Erythroblast (primary cell): Measurements from ENCODE around the gene JAKMIP3.

Experiments
- DNase-seq, 2 experiments: peaks; one replicate each; lab custom pipeline; 2025; lab: John Stamatoyannopoulos, UW
- GATA1 ChIP-seq: IDR thresholded peaks from 2 replicates; pipeline ENCODE4 v1.6.1; 2011; ENCODE audit warnings: low read depth, mild to moderate bottlenecking, control low read depth, low read length, moderate library complexity
- POLR2A ChIP-seq: IDR thresholded peaks from 2 replicates; pipeline ENCODE4 v1.6.1; 2011; ENCODE audit warnings: mild to moderate bottlenecking, low read length

JAKMIP3 gene

DNA sequence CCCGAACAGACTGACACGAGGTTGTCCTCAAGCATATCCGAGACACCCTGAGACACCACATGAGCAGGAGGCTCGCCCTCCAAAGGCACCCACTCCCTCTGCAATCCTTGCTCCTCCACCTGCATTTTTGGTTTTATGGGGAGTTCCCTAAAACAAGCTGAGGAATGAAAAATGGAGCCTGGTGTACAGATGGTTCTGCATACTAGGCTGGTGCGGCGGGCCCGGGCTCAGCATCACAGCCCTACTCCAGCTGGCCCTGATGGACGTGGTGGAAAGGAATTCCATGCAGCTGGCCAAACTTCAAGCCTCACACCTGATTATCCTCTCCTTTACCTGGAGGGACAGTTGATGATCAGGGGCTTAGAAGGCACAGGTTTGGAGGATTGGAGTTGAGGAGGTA lies 30.3 kb upstream of the JAKMIP3 start:
- TF ChIP-seq GATA1: no peak
- no peak for TF ChIP-seq POLR2A

DNA sequence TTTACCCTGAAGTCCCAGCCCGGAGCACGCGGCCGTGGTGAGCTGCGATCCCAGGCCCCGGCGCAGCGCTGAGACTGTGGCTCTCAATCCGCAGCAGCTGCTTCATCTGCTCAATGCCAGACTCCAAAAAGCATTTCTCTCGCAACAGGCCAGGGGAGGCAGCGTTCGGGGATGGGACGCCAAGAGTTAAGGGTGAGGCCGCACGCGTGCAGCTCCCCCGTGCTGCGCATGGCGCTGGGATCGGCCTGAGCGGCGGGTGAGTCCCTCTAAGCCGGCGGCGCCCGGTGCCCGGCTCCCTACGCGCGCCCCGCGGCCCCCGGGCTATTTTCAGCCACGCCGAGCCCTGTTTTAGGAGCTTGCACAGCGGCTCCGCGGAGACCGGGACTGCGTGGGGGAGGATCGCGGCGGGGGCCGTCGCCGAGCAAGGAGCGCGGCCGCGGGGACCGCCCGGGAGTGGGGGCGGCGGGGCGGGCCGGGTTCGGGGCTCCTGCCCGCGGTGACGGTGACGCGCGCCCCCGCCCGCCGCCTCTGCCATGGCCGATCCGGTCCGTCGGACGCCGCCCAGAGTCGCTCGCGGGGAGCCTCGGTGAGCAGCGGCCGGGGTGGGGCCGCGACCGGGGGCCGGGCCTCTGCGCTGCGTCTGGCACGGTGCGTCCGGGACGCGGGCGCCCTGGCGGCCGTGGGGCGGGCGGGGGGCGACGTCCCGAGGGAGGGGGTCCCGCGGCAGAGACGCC lies 29.4 kb upstream of the JAKMIP3 start:
- no peak for TF ChIP-seq POLR2A
- no peak for TF ChIP-seq GATA1
- DNase-seq: no peak

More for the DNA sequence above, 30.3 kb upstream of the JAKMIP3 start:
- DNase-seq: no peak

DNA sequence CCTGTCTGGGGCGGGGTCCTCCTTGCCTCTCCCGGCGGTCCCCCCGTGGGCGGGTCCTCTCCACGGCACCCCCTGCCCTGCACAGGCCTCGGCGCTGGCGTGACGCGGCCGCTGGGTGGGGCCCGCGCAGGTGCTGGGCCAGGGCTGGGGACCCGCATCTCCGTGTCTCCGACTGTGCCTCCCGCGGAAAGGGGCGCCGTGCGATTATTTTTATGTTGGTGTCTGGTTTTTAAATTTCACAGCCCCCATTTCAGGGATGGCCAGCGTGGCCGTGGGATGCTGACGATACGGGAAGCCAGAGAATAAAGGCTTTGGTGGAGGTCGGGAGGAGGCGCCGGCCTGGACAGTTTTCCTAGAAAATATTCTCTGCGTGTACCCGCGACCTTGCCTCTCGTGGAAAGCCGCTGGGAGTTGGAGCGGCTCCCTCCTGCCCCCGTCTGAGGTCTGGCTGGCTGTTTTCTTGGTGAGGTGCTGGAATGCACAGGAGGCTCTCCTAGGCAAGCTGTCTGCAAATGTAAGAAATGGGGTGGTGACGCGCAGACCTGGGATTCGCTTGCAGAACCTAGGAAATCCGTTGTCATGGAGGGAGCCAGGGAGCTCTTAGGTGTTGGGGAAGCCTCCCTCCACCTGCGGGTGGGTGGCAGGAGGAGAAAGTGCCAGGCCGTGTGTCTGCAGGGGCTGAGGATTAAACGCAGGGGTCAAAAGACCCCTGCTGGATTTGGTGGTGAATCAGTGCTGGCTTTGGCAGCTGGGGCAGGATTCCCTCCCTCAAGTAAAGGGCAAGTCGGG lies 28.7 kb upstream of the JAKMIP3 start:
- TF ChIP-seq POLR2A (no peak), GATA1 (no peak)
- DNase-seq: no peak

DNA sequence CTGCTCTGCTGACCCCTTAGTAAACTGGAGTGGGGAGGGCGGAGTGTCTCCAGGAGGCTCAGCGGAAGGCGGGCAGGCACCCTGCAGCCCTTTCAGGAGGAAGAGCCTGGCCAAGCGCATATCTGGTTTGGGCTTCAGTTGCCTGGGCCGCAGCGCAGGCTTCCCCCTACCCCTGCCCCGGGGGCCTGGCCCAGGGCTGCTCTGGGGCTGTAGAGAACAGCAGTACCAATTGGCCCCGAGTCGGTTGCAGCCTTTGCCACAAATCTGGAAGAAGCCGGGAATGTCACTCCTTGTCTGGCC lies 28.1 kb upstream of the JAKMIP3 start:
- DNase-seq: no peak
- TF ChIP-seq GATA1: no peak
- TF ChIP-seq POLR2A: no peak

DNA sequence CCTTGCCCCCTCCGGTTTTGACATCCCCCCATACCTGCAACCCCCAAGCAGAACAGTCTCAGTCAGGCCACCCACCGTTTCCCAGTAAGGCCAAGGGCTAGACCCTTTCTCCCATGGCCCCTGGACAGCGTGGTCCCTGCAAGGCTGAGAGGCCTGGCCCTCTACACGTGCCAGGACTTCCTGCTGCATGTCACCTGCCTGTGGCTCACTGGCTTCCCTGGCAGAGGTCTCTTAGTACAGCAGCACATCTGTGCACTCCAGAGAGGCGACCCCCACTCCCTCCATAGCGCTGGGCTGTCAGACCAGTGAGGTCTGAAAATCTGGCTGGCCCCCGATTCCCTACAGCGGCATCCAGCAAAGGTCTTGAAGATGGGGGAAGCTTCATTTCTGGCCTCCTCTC lies 26.4 kb upstream of the JAKMIP3 start:
- TF ChIP-seq GATA1 (no peak), POLR2A (no peak)
- no peak for DNase-seq

DNA sequence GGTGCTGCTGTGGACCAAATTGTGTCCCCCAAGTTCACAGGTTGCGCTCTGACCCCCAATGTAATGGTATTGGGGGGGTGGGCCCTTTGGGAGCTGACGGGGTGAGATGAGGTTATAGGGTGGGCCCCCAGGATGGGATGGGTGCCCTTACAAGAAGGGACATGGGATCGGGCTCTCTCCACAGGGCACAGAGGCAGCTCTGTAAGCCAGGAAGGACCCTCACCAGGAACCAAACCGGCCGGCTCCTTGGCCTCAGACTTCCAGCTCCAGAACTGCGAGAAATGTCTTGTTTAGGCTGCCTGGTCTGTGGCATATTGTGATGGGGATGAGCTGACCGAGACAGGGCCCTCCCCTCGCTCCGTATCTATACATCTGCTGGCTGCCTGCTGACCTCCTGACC lies 25.7 kb upstream of the JAKMIP3 start:
- TF ChIP-seq GATA1 (no peak), POLR2A (no peak)
- no peak for DNase-seq

DNA sequence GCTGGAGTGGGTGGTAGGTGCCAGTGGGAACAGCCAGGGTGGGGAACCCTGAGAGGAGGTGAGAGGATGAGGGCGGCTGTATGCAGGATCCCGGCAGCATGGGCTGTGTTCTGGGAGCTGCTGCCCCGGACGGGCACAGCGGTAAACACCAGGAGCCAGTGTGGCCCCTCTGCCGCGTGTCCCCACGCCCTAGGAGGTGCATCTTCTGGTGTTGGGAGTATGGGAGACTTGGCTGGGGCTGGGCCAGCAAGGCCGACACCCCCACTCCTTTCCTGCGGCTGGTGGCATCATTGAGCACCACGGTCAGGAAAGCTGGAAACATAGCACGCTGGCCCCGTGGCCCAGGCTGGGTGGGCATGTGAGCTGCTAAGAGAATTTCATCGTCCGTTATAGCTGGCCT lies 24.4 kb upstream of the JAKMIP3 start:
- no peak for TF ChIP-seq GATA1
- no peak for TF ChIP-seq POLR2A
- DNase-seq: no peak

DNA sequence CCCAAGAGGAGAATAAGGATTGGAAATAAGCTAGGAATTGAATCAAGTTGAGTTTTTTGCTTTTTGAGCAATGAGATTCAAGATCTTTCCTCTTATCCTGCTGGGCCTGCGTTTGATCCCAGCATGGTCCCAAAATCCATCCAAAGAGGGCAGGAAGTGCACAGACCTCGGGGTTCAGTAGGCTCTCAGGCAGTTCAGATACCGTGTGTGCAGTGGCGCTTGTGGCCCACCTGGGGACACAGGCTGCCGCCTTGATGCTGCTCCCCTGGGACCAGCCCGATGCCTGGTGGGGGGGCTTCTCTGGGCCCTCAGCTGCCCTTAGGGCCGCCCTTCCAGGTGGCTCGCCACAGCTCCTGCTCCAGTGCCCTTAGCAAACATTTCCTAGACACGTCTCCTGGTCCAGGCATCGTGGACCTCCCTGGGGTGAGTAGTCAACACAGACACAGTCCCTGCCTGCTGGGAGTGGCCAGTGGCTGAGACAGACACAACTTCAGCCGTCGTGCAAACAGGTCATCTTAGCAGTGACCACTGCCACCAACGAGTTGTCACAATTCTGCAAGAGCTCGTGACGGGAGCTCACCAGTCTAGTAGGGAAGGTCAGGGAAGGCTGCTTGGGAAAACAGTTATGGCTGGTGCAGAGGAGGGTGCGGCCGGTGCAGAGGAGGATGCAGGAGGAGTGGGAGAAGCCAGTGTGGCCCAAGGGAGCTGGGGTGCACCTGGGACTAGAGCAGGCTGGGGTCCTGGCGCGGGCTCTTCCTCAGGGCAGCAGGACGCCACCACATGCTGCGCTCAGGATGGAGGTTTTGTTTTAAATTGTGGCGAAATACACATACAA lies 21.7 kb upstream of the JAKMIP3 start:
- DNase-seq: no peak
- TF ChIP-seq POLR2A: no peak

DNA sequence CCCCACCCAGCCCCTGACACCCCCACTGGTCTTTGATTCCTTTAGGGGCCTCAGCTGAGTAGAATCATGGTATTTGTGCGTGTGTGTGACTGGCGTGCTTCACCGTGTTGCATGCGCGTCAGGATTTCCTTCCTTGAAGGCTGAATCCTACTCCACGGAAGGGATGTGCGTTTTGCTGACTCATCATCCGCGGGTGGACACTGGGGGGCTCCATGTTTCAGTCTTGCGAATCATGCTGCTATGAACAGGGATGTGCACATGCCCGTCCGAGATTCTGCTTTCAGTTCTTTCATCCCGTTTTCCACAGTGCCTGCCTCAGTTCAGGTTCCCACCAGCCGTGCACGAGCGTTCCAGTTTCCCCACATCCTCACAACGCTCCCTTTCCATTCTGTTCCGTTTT lies 20.9 kb upstream of the JAKMIP3 start:
- TF ChIP-seq GATA1 (no peak), POLR2A (no peak)
- DNase-seq: no peak

DNA sequence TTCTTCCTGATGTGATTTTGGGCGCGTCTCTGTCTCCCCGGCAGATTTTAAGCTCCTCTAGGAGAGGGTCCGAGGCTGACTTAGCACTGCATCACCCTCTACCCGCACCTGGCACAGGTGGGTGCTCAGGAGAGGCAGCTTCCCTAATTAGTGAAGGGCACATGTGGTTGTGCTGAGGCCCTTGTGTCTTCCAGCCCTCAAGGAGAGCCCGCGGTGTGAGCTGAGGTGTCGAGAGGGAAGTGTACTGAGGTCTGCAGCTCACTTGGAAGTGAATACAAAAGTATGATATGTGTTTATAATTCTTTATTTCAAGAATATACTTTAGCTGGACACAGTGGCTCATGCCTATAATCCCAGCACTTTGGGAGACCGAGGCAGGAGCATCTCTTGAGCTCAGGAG lies 20.4 kb upstream of the JAKMIP3 start:
- TF ChIP-seq GATA1 (no peak), POLR2A (no peak)
- no peak for DNase-seq

DNA sequence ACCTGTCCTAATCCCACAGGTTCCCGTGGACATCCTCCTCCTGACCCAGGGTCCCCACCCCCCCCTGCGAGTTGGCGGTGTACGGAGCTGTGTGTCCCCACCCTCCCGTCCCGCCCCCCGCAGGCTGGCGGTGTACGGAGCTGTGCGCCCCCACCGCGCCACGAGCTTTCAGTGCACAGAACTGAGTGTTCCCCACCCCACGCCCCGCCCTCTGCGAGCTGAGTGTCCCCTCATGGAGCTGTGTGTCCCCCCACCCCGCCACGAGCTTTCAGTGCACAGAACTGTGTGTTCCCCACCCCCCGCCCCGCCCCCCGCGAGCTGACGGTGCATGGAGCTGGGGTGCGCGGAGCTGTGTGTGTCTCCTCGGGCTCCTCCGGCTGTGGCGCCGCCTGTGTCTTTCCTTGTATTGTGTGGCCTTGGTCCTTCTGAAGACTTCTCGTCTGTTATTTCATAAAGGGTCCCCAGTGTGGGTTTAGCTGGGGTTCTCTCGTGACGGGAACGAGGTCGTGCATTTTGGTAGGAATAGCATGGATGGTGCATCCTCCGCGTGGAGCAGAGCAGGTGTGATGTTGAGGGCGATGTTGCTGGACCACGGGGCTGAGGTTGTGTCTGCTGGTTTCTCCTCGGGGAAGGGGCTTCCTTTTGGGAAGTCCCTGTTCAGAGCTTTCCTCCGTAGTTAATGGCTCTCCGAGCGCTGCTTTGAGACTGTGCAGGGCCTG lies 18.0 kb upstream of the JAKMIP3 start:
- no peak for DNase-seq
- TF ChIP-seq POLR2A (no peak), GATA1 (no peak)

DNA sequence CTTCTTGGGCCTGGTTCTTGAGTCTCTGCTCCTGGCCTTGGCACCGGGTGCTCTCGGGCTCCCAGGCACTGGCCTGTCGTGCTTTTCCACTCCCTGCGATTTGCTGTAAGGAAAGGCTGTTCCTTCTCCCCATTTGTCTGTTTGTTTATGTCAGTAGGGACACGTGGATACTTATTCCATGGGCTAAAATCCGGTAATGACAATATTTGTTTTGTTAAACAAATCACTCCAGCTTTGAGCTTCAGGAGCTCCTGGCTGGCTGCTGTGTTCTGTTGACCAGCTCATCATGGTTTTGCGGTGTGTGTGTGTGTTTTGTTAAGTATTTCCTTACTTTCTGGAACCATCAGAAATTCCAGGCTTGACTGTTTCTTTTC lies 17.5 kb upstream of the JAKMIP3 start:
- no peak for TF ChIP-seq POLR2A

DNA sequence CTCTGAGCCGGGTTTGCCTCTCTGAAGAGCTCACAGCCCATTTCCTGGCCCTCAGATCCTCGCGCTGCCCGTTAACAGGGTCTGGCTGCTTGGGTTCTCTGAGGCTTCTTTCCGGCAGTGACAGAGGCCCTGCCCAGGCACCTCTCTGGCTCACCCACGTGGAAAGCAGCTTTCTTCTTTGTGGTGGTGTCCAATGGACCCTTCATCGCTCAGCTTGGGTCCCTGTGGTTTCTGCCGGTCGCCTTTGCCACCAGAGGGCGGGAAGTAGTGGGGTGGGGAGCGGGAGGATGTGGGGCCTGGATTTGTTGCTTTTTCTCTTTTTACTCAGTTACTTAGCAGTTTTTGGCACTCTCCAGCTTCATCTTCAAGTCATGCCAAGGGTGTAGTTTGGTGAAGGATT lies 15.6 kb upstream of the JAKMIP3 start:
- no peak for TF ChIP-seq POLR2A
- no peak for TF ChIP-seq GATA1
- DNase-seq: no peak

More for the DNA sequence above, 17.5 kb upstream of the JAKMIP3 start:
- no peak for DNase-seq
